Activated T-cell treated with anti-CD3 and anti-CD28 coated beads, Interleukin-2, amount 50 U/mL, for 72 hours (primary cell): Measurements from ENCODE around the gene PDE4DIP. TPM values are rescaled to one million over a fixed set of nuclear protein-coding genes. Genes with fewer than 3 reads are reported as not detected.
"Not testable (repeated sequence)": the region's sequence is repeated elsewhere in the genome, so short reads cannot be mapped to it uniquely, and the experiment has no call there.

Source experiments
- ATAC-seq, 2 donors: fragments of 150-1000 bp; cut with Tn5 transposase; replicated peaks in 1 of 2; 2 replicates each; pipeline ENCODE4 v1.10.0; 2021; ENCODE audit warnings: moderate library complexity in 2 of 2, mild to moderate bottlenecking in 1 of 2
- DNase-seq, 2 donors: peaks; one replicate each; pipeline ENCODE4 v3.0.0; 2021 to 2022; ENCODE audit warnings: mixed read lengths in 1 of 2
- H3K27ac Mint-ChIP-seq: one replicate; pipeline ENCODE4 v1.8.0; 2022; ENCODE audit warnings: mild to moderate bottlenecking, moderate library complexity, mixed read lengths
- H3K27me3 Mint-ChIP-seq: one replicate; pipeline ENCODE4 v1.8.0; 2022; ENCODE audit warnings: low read depth, mixed read lengths
- H3K36me3 Mint-ChIP-seq, 2 donors: one replicate each; pipeline ENCODE4 v1.8.0; 2022; ENCODE audit warnings: mixed read lengths in 2 of 2, mild to moderate bottlenecking in 1 of 2; ENCODE audit not compliant: insufficient read depth in 2 of 2
- H3K4me1 Mint-ChIP-seq: one replicate; pipeline ENCODE4 v1.8.0; 2022; ENCODE audit warnings: low read depth, mixed read lengths
- H3K4me3 Mint-ChIP-seq, 2 donors: one replicate each; pipeline ENCODE4 v1.8.0; 2022; ENCODE audit warnings: mild to moderate bottlenecking in 2 of 2, mixed read lengths in 2 of 2, moderate library complexity in 2 of 2
- H3K9me3 Mint-ChIP-seq, 2 donors: one replicate each; pipeline ENCODE4 v1.8.0; 2022; ENCODE audit warnings: mixed read lengths in 2 of 2
- total RNA-seq, 2 donors: library from RNA; stranded (reverse); gene quantifications; one replicate each; pipeline ENCODE4 v1.2.3, GENCODE V29; 2022

Gene PDE4DIP
- total RNA-seq, 2 donors from 2014 or later: 55.7 to 63.8 TPM

GRCh38 chr1:148916695-148917348 lies 72.6 kb downstream of the PDE4DIP start:
- DNase-seq, H3K4me3 Mint-ChIP-seq, H3K9me3 Mint-ChIP-seq, H3K4me1 Mint-ChIP-seq, ATAC-seq, H3K27ac Mint-ChIP-seq, H3K27me3 Mint-ChIP-seq, H3K36me3 Mint-ChIP-seq: not testable (repeated sequence)

DNA sequence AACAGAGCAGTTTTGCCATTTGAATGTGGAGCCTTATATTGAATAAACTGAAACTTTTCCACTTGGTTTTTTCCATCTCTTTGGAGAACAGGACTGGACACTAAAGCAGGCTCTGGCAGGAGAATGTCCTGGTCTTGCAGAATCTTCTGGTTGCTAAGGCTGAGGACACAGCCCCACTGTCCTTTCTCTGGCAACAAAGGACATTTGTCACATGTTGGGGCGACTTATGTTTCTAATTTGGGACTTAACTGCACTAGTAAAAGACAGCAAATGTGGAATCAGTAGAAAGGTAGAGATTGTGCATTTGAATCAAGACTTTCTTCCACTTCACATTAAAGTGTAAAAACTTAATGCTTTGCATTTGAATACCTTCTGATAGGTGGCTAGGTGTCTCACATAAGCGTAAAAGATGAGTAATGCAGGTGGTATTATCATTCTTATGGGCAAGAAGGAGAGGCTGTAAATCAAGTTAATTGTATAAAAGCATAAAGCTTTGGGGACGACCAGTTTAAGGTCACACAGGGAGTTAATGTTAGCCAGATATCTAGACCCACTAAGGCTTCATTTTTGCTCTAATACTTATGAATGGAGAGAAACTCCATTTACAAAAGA lies 74.7 kb downstream of the PDE4DIP start:
- not testable (repeated sequence) for H3K36me3 Mint-ChIP-seq, H3K27ac Mint-ChIP-seq, H3K4me1 Mint-ChIP-seq, DNase-seq, H3K4me3 Mint-ChIP-seq, H3K27me3 Mint-ChIP-seq, H3K9me3 Mint-ChIP-seq, ATAC-seq

GRCh38 chr1:148921047-148921446 lies 76.8 kb downstream of the PDE4DIP start:
- H3K4me3 Mint-ChIP-seq, H3K27ac Mint-ChIP-seq, H3K9me3 Mint-ChIP-seq, ATAC-seq, H3K36me3 Mint-ChIP-seq, H3K27me3 Mint-ChIP-seq, DNase-seq, H3K4me1 Mint-ChIP-seq: not testable (repeated sequence)

- H3K36me3 Mint-ChIP-seq, H3K27me3 Mint-ChIP-seq, H3K4me3 Mint-ChIP-seq, DNase-seq, H3K9me3 Mint-ChIP-seq, H3K27ac Mint-ChIP-seq, H3K4me1 Mint-ChIP-seq, ATAC-seq: not testable (repeated sequence)
Observed at GRCh38 chr1:148923798-148924197, 79.6 kb downstream of the PDE4DIP start.

GRCh38 chr1:148927645-148928044 lies 83.4 kb downstream of the PDE4DIP start:
- ATAC-seq, H3K4me3 Mint-ChIP-seq, H3K36me3 Mint-ChIP-seq, DNase-seq, H3K4me1 Mint-ChIP-seq, H3K9me3 Mint-ChIP-seq, H3K27me3 Mint-ChIP-seq, H3K27ac Mint-ChIP-seq: not testable (repeated sequence)

- H3K4me3 Mint-ChIP-seq, H3K9me3 Mint-ChIP-seq, H3K4me1 Mint-ChIP-seq, ATAC-seq, H3K36me3 Mint-ChIP-seq, H3K27ac Mint-ChIP-seq, H3K27me3 Mint-ChIP-seq, DNase-seq: not testable (repeated sequence)
Observed at GRCh38 chr1:148929253-148929652, 85.0 kb downstream of the PDE4DIP start.

DNA sequence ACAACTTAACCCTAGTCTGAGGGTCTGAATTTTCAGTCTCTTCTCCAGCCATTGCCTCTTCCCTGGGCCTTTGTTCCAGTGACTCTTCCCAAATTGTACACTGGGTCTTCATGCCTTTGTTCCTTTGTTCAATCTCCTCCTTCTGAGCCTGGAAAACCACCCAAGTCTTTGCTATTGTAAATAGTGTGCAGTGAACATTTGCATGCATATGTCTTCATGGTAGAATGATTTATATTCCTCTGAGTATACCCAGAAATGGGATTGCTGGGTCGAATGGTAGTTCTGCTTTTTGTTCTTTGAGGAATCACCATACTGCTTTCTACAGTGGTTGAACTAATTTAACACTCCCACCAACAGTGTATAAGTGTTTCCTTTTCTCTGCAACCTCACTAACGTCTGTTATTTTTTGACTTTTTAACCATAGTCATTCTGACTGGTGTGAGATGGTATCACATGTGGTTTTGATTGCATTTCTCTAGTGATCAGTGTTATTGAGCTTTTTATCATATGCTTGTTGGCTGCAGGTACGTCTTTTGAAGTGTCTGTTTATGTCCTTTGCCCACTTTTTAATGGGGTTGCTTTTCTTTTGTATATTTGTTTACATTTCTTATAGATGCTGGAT lies 91.3 kb downstream of the PDE4DIP start:
- not testable (repeated sequence) for DNase-seq, H3K9me3 Mint-ChIP-seq, H3K36me3 Mint-ChIP-seq, ATAC-seq, H3K4me1 Mint-ChIP-seq, H3K27me3 Mint-ChIP-seq, H3K27ac Mint-ChIP-seq, H3K4me3 Mint-ChIP-seq

DNA sequence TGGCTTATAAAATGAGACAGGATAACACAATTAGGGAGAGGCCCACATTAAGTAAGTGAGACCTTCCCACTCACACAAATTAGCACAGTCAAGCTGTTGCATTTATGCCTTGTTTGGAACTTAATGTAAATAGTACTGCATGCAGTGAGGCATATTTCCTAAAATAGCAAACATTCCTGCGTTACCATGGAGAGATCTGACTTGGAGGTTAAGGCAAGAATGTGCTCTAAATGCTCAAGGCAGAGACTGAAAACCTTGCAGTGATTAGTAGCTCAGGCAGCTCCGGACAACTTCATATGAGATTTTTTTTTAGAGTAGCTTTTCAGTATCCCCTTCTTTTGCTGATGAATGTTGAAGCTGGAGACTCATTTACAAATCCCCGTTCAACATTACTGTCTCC lies 98.7 kb downstream of the PDE4DIP start:
- ATAC-seq, H3K36me3 Mint-ChIP-seq, H3K9me3 Mint-ChIP-seq, H3K4me1 Mint-ChIP-seq, DNase-seq, H3K27me3 Mint-ChIP-seq, H3K4me3 Mint-ChIP-seq, H3K27ac Mint-ChIP-seq: not testable (repeated sequence)

- H3K27me3 Mint-ChIP-seq, H3K9me3 Mint-ChIP-seq, ATAC-seq, H3K36me3 Mint-ChIP-seq, H3K27ac Mint-ChIP-seq, H3K4me3 Mint-ChIP-seq, H3K4me1 Mint-ChIP-seq, DNase-seq: not testable (repeated sequence)
Observed at GRCh38 chr1:148945130-148945529, 100.9 kb downstream of the PDE4DIP start.

- not testable (repeated sequence) for H3K36me3 Mint-ChIP-seq, H3K27me3 Mint-ChIP-seq, DNase-seq, H3K27ac Mint-ChIP-seq, ATAC-seq, H3K4me1 Mint-ChIP-seq, H3K4me3 Mint-ChIP-seq, H3K9me3 Mint-ChIP-seq
Observed at GRCh38 chr1:148948768-148949167, 104.5 kb downstream of the PDE4DIP start.

DNA sequence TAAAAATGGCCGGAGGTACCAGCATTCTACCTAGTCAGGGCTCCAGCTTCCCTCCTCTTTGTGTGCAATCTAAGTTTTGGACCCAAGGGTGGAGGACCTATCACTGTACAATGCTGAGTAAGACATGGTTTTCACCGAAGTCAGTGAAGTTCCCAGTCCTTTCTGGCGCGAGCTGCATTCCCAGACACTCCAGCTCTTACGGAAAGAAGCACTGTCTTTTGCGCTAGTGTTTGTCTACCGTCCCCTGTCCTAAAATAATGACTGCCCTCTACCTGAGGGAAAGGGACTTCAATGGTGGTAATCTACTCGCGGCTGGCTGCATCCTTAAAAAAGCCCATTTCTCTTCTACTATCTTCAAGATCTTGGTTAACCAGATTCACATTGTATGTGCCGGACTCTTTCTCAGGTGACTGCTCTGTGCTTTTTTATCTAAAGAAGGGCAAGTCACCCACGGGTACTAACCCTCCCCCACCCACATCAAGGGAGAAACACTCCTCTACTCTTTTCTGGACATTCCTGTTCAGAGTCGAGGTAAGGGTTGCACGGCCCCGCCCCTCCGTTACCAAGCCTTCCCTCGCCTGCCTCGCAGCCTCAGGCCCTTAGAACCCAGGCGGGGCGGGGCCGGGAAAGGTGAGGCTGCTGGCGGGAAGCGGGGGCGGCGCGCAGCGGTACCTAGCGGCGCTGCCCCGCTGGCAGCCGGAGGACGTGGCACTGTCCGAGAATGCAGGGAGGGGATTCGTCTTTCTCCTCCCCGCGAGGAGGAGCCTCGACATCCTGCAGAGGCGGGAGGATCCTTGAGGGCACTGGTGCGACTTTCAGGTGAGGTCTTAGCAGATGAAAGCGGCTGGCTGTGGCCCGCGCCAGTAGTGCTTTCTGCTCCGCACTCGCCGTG lies 107.4 kb downstream of the PDE4DIP start:
- not testable (repeated sequence) for H3K27me3 Mint-ChIP-seq, H3K9me3 Mint-ChIP-seq, H3K36me3 Mint-ChIP-seq
- ATAC-seq: peak; percentile 84 to 89
- peak overlapping the region; percentile 79 for H3K27ac Mint-ChIP-seq
- H3K4me3 Mint-ChIP-seq: peak overlapping the region; percentile 79 to 98
- peaks cover 11% of the 10 kb centered on the region for H3K4me1 Mint-ChIP-seq
- DNase-seq: peak; percentile 76 to 86

GRCh38 chr1:148952253-148952937 lies 108.2 kb downstream of the PDE4DIP start:
- H3K27me3 Mint-ChIP-seq, H3K9me3 Mint-ChIP-seq, H3K27ac Mint-ChIP-seq, H3K36me3 Mint-ChIP-seq: not testable (repeated sequence)
- DNase-seq (peak; percentile 71 to 72), ATAC-seq (peak; percentile 79 to 82)
- peaks cover 11% of the 10 kb centered on the region for H3K4me1 Mint-ChIP-seq
- H3K4me3 Mint-ChIP-seq: peak overlapping the region; percentile 81 to 98
